ENCODE results near the gene INTS12.
A peak's percentile ranks its signal among the peaks of the same experiment; 100 is the strongest.
"Not testable (repeated sequence)": the region's sequence is repeated elsewhere in the genome, so short reads cannot be mapped to it uniquely, and the experiment has no call there.

Gene INTS12, protein sequence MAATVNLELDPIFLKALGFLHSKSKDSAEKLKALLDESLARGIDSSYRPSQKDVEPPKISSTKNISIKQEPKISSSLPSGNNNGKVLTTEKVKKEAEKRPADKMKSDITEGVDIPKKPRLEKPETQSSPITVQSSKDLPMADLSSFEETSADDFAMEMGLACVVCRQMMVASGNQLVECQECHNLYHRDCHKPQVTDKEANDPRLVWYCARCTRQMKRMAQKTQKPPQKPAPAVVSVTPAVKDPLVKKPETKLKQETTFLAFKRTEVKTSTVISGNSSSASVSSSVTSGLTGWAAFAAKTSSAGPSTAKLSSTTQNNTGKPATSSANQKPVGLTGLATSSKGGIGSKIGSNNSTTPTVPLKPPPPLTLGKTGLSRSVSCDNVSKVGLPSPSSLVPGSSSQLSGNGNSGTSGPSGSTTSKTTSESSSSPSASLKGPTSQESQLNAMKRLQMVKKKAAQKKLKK

GRCh38 chr4:105708181-105709080 lies at the start of gene INTS12, which contains the start of gene GSTCD:
INTS12 (minus strand) TSS chr4:105708689; CDS start chr4:105700005, 8,684 bp downstream.
GSTCD (plus strand) TSS chr4:105708784; CDS start chr4:105717614, 8,830 bp downstream.
- DNase-seq = peak; percentile 73

GRCh38 chr4:105755375-105755774 lies 46.9 kb upstream of the INTS12 start:
- DNase-seq = no peak

DNA sequence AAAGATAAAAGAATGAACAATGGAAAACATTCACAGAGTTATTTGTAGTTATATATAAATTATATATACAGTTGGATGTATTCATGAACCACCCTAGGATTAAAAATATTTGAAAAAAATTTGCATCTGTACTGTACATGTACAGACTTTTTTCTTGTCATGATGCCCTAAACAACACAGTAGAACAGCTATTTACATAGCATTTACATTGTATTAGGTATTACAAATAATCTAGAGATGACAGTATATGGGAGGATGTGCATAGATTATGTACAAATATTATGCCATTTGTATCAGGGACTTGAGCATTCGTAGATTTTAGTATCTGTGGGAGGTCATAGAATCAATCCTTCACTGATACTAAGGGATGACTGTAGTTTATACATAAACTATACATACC lies 44.9 kb upstream of the INTS12 start:
- no peak for DNase-seq

- DNase-seq = no peak
These were observed 43.3 kb upstream of the INTS12 start for GRCh38 chr4:105751718-105752299.

GRCh38 chr4:105748222-105748621 lies 39.7 kb upstream of the INTS12 start:
- no peak for DNase-seq

- no peak for DNase-seq
These were observed 33.1 kb upstream of the INTS12 start for GRCh38 chr4:105741548-105741947.

DNA sequence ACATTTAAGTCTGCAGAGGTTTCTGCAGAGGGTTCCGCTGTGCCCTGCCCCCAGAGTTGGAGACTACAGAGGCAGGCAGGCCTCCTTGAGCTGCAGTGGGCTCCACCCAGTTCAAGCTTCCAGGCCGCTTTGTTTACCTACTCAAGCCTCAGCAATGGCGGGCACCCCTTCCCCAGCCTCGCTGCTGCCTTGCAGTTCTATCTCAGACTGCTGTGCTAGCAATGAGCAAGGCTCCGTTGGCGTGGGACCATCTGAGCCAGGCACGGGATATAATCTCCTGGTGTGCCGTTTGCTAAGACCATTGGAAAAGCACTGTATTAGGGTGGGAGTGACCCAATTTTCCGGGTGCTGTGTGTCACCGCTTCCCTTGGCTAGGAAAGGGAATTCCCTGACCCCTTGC lies 26.7 kb upstream of the INTS12 start:
- DNase-seq = not testable (repeated sequence)

DNA sequence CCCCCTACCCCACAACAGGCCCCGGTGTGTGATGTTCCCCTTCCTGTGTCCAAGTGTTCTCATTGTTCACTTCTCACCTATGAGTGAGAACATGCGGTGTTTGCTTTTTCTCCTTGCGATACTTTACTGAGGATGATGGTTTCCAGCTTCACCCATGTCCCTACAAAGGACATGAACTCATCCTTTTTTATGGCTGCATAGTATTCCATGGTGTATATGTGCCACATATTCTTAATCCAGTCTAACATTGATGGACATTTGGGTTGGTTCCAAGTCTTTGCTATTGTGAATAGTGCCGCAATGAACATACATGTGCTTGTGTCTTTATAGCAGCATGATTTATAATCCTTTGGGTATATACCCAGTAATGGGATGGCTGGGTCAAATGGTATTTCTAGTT lies 21.4 kb upstream of the INTS12 start:
- DNase-seq = not testable (repeated sequence)

- DNase-seq = no peak
These were observed 17.1 kb upstream of the INTS12 start for GRCh38 chr4:105725623-105726022.

GRCh38 chr4:105719204-105719603 lies 10.7 kb upstream of the INTS12 start:
- no peak for DNase-seq

DNA sequence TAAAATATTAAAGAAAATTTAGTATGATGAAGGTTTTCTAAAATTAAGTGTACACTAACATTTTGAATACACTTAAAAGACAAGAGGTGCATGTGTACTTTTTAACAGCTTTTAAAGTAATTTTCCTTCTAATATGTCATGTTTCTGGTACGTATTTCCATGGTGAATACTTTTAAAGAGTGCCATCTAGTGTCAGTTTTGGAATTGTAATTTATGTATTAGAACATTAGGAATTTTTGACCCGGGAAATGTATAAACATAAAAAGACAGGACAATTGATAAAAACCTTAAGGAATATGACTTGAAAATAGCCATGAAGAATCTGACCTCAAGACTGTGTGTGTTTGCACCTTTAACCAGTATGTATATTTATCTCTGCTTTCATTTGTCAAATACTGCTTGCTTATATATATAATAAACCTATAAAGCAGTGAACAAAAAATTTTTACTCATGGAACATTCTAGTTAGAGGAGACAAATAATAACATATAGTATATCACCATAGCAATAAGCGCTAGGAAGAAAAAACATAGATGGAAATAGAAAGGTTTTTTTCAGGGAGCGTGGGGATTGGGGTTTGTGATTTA lies 7.3 kb upstream of the INTS12 start:
- peak; percentile 0 for DNase-seq

- DNase-seq = no peak
These were observed 6.4 kb upstream of the INTS12 start for GRCh38 chr4:105714932-105715331.

DNA sequence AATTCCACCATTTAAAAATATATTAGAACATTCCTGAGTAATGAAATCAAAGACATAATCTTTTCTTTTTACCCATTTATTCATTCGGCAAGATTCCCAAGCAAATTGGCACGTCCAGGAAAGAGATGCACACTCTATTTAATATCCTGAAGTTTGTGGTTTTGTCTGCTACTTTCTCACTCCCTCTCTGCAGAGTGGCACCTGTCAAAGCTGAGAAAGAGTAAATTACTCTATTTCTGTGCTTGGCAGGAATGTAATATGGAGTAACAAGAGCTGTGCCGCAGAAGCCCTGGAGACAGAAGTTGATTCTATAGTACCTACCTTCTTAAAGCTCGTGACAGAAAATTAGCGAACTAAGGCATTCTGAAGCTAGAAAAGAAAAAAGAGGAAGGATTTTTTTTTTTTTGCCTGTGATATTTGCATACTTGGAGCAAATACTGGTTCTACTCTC lies 5.6 kb upstream of the INTS12 start:
- no peak for DNase-seq

- DNase-seq = no peak
These were observed 4.3 kb upstream of the INTS12 start for GRCh38 chr4:105712766-105713165.

- no peak for DNase-seq
These were observed 2.2 kb upstream of the INTS12 start for GRCh38 chr4:105710678-105711077.

GRCh38 chr4:105710012-105710600 lies 1.6 kb upstream of the INTS12 start:
- no peak for DNase-seq

DNA sequence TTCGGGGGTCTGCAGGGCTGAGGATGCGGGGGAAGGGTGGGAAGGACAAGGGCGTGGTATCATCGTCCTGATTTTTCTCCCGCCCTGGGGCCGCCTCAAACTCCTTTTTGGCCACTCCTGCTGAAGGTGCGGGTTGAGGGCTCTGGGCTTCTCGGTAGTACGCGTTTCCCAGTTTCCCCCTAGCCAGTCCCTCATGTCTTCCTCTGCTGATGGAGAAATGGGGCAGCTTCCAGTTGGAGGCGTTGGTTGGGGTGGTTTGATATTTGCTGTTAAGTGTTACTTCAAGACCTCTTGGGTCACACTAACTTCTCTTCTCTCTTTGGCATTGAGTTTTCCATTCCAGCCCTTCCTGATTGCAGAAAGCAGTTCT lies 577 bp upstream of the INTS12 start:
- no peak for DNase-seq

- no peak for DNase-seq
These were observed 708 bp downstream of the INTS12 start for GRCh38 chr4:105707782-105708180.

- no peak for DNase-seq
These were observed 9.9 kb downstream of the INTS12 start for GRCh38 chr4:105698607-105699006.

GRCh38 chr4:105695832-105696231 lies 12.7 kb downstream of the INTS12 start:
- not testable (repeated sequence) for DNase-seq

- not testable (repeated sequence) for DNase-seq
These were observed 13.7 kb downstream of the INTS12 start for GRCh38 chr4:105694812-105695211.

GRCh38 chr4:105686571-105686970 lies 21.9 kb downstream of the INTS12 start:
- DNase-seq = no peak

All from NCI-H774 (cell line).